ENCODE measurements around the gene NDUFAF7. TPM values are rescaled to one million over a fixed set of nuclear protein-coding genes. Genes with fewer than 3 reads are reported as not detected.
A peak's percentile ranks its signal among the peaks of the same experiment; 100 is the strongest.

The NDUFAF7 gene
- polyA plus RNA-seq, 2 of the 4 experiments (the other 2 are of a cell fraction): 28.8 to 48.0 TPM

DNA sequence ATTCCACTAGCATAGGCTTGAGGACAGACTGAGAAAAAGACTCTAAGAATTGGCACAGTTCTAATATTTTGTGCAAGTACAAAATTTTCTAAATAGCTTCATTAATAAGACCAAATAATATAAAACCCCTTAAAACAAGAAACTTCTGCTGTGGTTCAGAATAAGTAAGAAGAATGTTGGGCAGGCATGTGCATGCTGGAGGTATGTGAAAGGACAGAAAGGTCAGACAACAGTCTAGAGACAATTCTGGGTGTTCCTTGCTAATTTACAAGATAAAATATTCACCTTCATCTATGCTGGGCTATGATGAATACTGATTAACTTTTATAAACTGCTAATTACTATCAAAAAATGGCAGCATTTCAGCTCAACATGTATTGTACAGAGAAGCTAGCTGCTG, 20.2 kb upstream of the NDUFAF7 start:
- FAIRE-seq: no peak
- no peak for ATAC-seq
- TF ChIP-seq ZFP36 (IDR thresholded peaks at IDR 0.05; ENCODE audit: borderline replicate concordance, partially characterized antibody) (no peak), CEBPB (IDR thresholded peaks at IDR 0.05) (no peak)
- Histone ChIP-seq H3K4me3 (no peak overlapping the region), H3K9me3 (peaks cover 31% of the 10 kb centered on the region), H3K27ac (no peak overlapping the region), H3K4me1 (peaks cover 24% of the 10 kb centered on the region), H3K4me2 (no peak overlapping the region)
- POLR2A ChIA-PET: interaction anchor here (1.2 kb wide), 1 partner anchor 53 kb away, joined by 3 read pairs; no protein-coding TSS in a partner anchor
- CTCF ChIA-PET: interaction anchor here (0.7 to 2.2 kb wide), 4 partner anchors 9 to 81 kb away, joined by 3 to 13 read pairs (median 3); no protein-coding TSS in a partner anchor
- no peak for DNase-seq (ENCODE audit: low read depth in 1 of 2, low spot score in 1 of 2)

DNA sequence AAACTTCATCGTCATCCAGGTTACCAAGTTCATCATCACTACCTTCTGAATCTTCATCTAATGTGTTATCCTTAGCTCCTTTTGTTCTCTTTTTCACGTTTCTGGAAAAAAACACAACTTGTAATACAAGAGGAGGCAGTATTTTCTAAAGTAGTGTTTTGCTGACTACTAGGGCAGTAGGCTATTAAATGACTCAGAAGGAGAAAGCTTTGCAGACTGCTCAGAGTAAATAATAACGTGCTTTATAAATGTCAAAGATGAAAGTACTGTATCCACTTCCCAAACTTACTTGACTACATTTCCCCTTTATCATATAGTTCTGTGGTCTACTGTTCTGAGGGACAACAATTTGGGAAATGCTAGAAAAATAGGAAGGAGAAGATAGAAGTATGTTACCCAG, 19.5 kb upstream of the NDUFAF7 start:
- CTCF ChIA-PET: interaction anchor here (0.7 to 2.2 kb wide), 3 partner anchors 8 to 24 kb away, joined by 3 to 13 read pairs (median 3); no protein-coding TSS in a partner anchor
- peak; percentile 90 for FAIRE-seq
- TF ChIP-seq, protein P1, sequence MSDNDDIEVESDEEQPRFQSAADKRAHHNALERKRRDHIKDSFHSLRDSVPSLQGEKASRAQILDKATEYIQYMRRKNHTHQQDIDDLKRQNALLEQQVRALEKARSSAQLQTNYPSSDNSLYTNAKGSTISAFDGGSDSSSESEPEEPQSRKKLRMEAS (IDR thresholded peaks at IDR 0.05): no peak
- no peak for TF ChIP-seq FOSL2 (IDR thresholded peaks at IDR 0.05)
- TF ChIP-seq FOSL2 (CRISPR knock-in tag; IDR thresholded peaks at IDR 0.05): no peak
- no peak for TF ChIP-seq RFX5 (IDR thresholded peaks at IDR 0.05)
- Histone ChIP-seq H3K9me3 (peaks cover 24% of the 10 kb centered on the region), H3K27ac (no peak overlapping the region), H3K4me2 (no peak overlapping the region), H3K4me1 (peaks cover 24% of the 10 kb centered on the region), H3K4me3 (no peak overlapping the region)
- WGBS (ENCODE audit: missing lambda C conversion rate): 52% methylated on average over 3 of the region's 3 CpGs
- POLR2A ChIA-PET: interaction anchor here (1.2 kb wide), 1 partner anchor 54 kb away, joined by 3 read pairs; no protein-coding TSS in a partner anchor
- no peak for DNase-seq (ENCODE audit: low read depth in 1 of 2, low spot score in 1 of 2)
- ATAC-seq: peak; percentile 56 to 68; a peak in 4 of 6 replicates

DNA sequence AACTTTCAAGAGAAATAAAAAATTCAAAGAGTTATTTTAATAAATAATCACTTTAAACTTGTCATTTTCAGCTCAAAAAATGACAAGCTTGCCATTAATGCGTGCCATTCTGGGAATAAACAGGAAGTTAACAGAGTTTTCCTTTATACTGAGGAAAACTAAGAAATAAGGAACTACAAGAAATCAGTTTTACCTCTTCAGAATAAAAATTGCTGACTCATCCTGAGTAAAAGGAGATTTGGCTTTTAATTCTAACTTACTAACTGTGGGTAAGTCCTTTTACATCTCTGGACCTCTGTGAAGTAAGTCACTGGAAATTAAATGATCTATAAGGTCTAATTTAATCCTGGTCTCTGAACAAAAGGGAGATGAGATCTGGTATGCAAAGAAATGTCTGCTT, 16.2 kb upstream of the NDUFAF7 start:
- POLR2A ChIA-PET: interaction anchor here (1.9 kb wide), 1 partner anchor 16 kb away, joined by 5 read pairs; the partner anchor contains the start of genes CEBPZ and NDUFAF7

GRCh38 chr2:37219046-37219445, 12.4 kb upstream of the NDUFAF7 start:
- H3K4me3 ChIP-seq: no peak overlapping the region
- ATAC-seq (no peak), FAIRE-seq (no peak), DNase-seq (ENCODE audit: low read depth in 1 of 2, low spot score in 1 of 2) (no peak)
- POLR2A ChIA-PET: interaction anchor here (1.9 kb wide), 1 partner anchor 13 kb away, joined by 9 read pairs; the partner anchor contains the start of genes CEBPZ and NDUFAF7
- TF ChIP-seq HMGXB4 (CRISPR knock-in tag; IDR thresholded peaks at IDR 0.05; ENCODE audit: borderline replicate concordance): no peak
- no peak for TF ChIP-seq PHF8 (IDR thresholded peaks at IDR 0.05; ENCODE audit: borderline replicate concordance, low read depth)
- no peak for TF ChIP-seq NFE2L2 (conservative IDR thresholded peaks at IDR 0.05; ENCODE audit: low read length)
- no peak for TF ChIP-seq MYC (IDR thresholded peaks at IDR 0.05; ENCODE audit: borderline replicate concordance, low read length)
- TF ChIP-seq ESRRA (IDR thresholded peaks at IDR 0.05; ENCODE audit: borderline replicate concordance, low read length): no peak
- TF ChIP-seq, protein P2, sequence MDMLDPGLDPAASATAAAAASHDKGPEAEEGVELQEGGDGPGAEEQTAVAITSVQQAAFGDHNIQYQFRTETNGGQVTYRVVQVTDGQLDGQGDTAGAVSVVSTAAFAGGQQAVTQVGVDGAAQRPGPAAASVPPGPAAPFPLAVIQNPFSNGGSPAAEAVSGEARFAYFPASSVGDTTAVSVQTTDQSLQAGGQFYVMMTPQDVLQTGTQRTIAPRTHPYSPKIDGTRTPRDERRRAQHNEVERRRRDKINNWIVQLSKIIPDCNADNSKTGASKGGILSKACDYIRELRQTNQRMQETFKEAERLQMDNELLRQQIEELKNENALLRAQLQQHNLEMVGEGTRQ (IDR thresholded peaks at IDR 0.05): no peak
- TF ChIP-seq TP53 (CRISPR knock-in tag; IDR thresholded peaks at IDR 0.05): no peak
- no peak for TF ChIP-seq POLR2AphosphoS2 (conservative IDR thresholded peaks at IDR 0.05; ENCODE audit: low read length)
- no peak for TF ChIP-seq GATA3 (IDR thresholded peaks at IDR 0.05; ENCODE audit: borderline replicate concordance)
- no peak for TF ChIP-seq NPAS2 (CRISPR knock-in tag; IDR thresholded peaks at IDR 0.05; ENCODE audit: borderline replicate concordance)
- no peak for TF ChIP-seq RNF2 (IDR thresholded peaks at IDR 0.05; ENCODE audit: borderline replicate concordance, low read depth)
- no peak for TF ChIP-seq RARB (CRISPR knock-in tag; IDR thresholded peaks at IDR 0.05)
- TF ChIP-seq KDM5A (IDR thresholded peaks at IDR 0.05): no peak
- TF ChIP-seq BHLHE40 (IDR thresholded peaks at IDR 0.05; ENCODE audit: low read depth, low read length): no peak
- no peak for TF ChIP-seq SREBF2 (IDR thresholded peaks at IDR 0.05)
- TF ChIP-seq HDAC2 (IDR thresholded peaks at IDR 0.05): no peak
- no peak for TF ChIP-seq CHD2 (IDR thresholded peaks at IDR 0.05; ENCODE audit: low read length, partially characterized antibody)
- WGBS (ENCODE audit: missing lambda C conversion rate): 92% methylated on average over 4 of the region's 4 CpGs
- H3K27ac ChIP-seq: no peak overlapping the region
- H3K4me2 ChIP-seq: no peak overlapping the region
- CTCF ChIA-PET: interaction anchor here (0.7 to 0.9 kb wide), 2 partner anchors 13 to 54 kb away, joined by 3 to 4 read pairs; no protein-coding TSS in a partner anchor
- H3K4me1 ChIP-seq: peaks cover 14% of the 10 kb centered on the region
- no peaks in the 10 kb centered on the region for H3K9me3 ChIP-seq

More for the DNA sequence above, 16.2 kb upstream of the NDUFAF7 start:
- H3K4me3 ChIP-seq: no peak overlapping the region
- H3K4me1 ChIP-seq: peaks cover 24% of the 10 kb centered on the region
- H3K4me2 ChIP-seq: peak overlapping the region; percentile 24
- DNase-seq (ENCODE audit: low read depth in 1 of 2, low spot score in 1 of 2) (no peak), FAIRE-seq (peak; percentile 84), ATAC-seq (no peak)
- TF ChIP-seq FOSL2 (IDR thresholded peaks at IDR 0.05): no peak
- peak; percentile 54 for TF ChIP-seq FOSL2 (CRISPR knock-in tag; IDR thresholded peaks at IDR 0.05)
- TF ChIP-seq EHF (CRISPR knock-in tag; IDR thresholded peaks at IDR 0.05): 0 out of 2 replicates have a peak, but pooled peaks have one; percentile 49
- no peak for TF ChIP-seq ZC3H11A (IDR thresholded peaks at IDR 0.05)
- peak; percentile 96 for TF ChIP-seq NFE2L2 (conservative IDR thresholded peaks at IDR 0.05; ENCODE audit: low read length)
- TF ChIP-seq ZSCAN20 (CRISPR knock-in tag; IDR thresholded peaks at IDR 0.05): 0 out of 2 replicates have a peak, but pooled peaks have one; percentile 16
- TF ChIP-seq HOXA7 (CRISPR knock-in tag; IDR thresholded peaks at IDR 0.05): no peak
- peak; percentile 99 for TF ChIP-seq MAFK (IDR thresholded peaks at IDR 0.05; ENCODE audit: partially characterized antibody)
- TF ChIP-seq FOXS1 (CRISPR knock-in tag; IDR thresholded peaks at IDR 0.05): no peak
- CTCF ChIA-PET: interaction anchor here (0.9 to 1.4 kb wide), 2 partner anchors 11 to 13 kb away, joined by 5 to 7 read pairs; no protein-coding TSS in a partner anchor
- WGBS (ENCODE audit: missing lambda C conversion rate): 79% methylated on average over 1 of the region's 1 CpG
- H3K9me3 ChIP-seq: no peaks in the 10 kb centered on the region
- peak overlapping the region; percentile 73 to 82 for H3K27ac ChIP-seq
